Stimulated activated CD4-positive, alpha-beta T cell treated with anti-CD3 and anti-CD28 coated beads, Interleukin-1b, Interleukin-23, amount 100 ng/mL, for 24 hours (primary cell): ENCODE data around the gene CASP6.
"Not testable (repeated sequence)": the region's sequence is repeated elsewhere in the genome, so short reads cannot be mapped to it uniquely, and the experiment has no call there.

Experiments used
- DNase-seq, 4 experiments: peaks; one replicate each; pipeline ENCODE4 v3.0.0-alpha.2; 2020; ENCODE audit warnings: low read depth in 4 of 4, low spot score in 1 of 4

Gene CASP6

DNA sequence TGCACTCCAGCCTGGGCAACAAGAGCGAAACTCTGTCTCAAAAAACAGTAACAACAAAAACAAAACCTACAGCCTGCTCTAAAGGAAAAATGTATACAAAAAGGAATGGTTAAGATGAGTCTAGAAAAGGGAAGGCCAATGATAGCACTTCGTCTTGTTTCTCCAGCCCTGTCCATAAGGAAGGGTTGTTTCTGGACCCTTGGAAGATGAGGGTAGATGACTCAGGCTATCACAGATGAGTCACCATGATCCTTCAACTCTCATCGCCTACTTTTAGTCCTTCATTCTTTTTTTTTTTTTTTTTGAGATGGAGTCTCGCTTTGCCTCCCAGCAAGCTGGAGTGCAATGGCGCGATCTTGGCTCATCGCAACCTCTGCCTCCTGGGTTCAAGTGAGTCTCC lies 17.8 kb upstream of the CASP6 start:
- no peak for DNase-seq

DNA sequence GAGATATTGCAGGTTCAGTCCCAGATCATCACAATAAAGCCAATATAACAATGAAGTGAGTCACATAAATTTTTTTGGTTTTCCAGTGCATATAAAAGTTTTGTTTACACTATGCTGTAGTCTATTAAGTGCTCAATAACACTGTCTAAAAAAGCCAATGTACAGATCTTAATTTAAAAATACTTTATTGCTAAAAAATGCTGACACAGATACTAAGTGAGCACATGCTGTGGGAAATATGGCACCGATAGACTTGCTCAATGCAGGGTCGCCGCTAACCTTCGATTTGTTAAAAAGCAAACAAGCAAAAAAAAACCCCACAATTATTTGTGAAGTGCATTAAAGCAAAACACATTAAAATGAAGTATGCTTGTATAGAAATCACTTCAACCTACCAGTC lies 16.4 kb upstream of the CASP6 start:
- no peak for DNase-seq

DNA sequence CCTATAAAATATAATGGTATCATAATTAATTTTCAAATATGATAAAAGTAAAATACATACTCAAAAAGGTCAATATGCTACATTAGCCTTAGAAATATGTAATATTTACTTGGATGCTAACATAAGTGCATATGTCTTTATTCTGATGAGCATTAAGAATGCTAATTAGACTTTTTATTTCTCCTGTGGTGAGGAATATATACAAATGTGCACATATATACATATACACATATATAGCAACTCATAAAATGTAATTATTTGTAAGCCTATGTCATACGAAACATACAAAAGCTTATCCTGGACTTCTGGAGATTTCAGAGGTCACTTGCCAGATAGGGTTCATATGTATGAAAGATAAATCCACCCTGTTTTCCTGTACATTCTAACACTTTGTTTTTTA lies 15.5 kb upstream of the CASP6 start:
- no peak for DNase-seq

DNA sequence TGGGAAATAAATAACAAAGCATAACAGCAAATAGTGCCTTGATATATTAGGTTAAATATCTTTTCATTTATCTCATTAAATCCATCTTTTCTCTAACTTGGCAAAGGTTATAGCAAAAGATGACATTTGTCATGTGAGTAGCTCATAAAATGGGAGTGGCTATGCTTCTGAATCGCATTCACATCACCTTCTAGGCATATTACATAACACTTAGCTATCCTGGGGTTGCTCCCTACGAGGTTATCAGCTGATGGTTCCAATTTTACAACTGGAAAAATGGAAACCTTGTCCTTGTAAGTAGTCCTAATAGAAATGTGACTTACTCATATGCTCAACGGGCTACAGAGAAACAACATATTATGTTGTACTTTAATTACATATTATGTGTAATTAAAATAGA lies 10.3 kb upstream of the CASP6 start:
- no peak for DNase-seq

DNA sequence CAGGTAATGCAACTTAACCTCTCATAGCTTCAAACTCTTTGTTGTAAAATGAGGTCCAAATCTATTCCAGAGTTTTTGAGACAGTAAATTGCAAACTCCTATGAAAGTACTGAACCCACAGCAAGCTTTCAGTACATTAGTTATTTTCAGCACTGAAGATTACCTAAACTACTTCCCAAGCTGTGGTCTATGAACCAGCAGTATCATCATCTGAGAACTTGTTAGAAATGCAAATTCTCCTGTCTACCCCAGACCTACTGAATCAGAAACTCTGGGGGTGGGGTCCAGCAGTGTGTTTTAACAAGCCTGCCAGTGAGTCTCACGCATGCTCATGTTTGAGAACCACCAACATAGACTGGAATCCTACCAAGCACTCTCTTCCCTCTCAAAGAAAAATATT lies 5.7 kb upstream of the CASP6 start:
- no peak for DNase-seq

DNA sequence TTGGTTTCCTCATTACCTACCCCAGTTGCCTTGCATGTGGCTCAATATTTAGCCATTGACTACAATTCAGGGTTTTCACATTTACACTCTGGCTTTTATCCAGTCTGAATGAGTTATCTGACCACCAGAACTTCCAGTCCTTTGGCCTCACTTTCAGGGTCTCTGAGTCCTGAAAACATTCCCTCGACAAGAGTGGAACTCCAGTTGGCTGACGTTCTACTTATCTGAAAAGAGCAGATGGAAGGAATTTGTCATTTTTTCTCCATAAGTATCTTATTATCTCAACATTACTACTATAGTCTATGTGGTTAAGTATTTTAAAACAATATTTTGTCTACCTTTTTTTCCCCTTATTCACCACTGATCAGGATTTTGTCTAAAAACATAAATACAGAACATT lies 5.2 kb upstream of the CASP6 start:
- DNase-seq = no peak

DNA sequence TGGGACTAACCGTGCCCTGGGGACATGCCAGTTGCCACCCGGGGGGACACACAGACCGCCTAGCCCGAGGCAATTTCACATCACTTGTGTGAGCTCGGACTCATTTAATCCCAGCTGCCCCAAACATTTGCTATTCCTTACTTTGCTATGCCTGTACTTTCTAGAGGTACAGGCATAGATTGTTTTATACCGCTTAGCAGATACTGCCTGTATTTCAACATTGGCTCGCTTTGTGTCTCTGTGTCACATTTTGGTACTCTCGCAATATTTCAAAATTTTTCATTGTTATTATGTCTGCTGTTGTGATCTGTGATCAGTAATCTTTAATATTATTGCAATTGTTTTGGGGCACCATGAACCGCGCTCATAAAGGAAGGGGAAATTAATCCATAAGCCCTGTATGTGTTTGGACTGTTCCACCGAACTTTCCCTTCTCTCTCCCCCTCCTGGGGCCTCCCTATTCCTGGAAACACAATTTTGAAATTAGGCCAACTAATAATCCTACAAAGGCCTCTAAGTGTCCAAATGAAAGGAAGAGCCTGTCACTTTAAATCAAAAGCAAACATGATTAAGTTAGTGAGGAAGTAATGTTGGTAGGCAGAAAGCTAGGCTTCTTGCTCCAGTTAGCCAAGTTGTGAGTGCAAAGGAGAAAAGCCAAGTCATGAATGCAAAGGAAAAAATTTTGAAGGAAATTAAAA lies 568 bp upstream of the CASP6 start:
- DNase-seq = no peak

DNA sequence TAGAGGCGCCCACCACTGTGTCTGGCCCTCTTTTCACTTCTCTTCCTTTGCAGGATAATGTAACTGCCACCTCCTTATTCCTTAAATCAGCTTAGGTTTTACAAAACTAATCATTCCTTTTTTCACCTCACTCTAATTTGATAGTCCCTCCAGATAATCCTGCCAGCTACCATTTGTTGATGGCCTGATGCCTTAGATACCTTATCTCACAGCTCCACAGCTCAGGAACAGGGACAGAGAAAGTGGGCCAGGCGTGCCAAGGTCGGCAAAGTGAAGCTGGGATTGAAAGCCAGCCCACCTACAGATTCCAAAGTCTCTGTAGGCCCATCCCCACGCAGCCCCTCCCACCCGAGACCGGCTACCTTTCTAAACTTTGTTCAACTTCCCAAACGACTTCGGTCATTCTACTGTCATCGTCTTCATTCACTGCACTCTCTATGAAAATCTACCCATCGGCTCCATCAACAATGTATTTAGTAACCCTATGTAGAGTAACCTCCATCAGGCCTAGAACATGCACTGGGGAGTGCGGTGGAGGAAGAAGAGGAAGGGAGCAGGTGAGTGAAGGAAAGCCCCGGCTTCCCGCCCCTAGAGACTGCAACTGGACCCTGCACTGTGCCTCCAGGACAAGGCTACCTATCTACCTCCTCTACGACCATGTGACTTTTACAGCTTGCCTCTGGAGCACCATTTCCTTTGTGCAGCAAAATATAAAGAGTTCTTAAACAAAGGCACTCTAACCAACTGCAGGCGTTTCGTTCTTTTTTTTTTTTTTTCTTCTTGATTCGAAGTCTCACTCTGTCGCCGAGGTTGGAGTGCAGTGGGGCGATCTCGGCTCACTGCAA lies 1.5 kb downstream of the CASP6 start:
- no peak for DNase-seq

DNA sequence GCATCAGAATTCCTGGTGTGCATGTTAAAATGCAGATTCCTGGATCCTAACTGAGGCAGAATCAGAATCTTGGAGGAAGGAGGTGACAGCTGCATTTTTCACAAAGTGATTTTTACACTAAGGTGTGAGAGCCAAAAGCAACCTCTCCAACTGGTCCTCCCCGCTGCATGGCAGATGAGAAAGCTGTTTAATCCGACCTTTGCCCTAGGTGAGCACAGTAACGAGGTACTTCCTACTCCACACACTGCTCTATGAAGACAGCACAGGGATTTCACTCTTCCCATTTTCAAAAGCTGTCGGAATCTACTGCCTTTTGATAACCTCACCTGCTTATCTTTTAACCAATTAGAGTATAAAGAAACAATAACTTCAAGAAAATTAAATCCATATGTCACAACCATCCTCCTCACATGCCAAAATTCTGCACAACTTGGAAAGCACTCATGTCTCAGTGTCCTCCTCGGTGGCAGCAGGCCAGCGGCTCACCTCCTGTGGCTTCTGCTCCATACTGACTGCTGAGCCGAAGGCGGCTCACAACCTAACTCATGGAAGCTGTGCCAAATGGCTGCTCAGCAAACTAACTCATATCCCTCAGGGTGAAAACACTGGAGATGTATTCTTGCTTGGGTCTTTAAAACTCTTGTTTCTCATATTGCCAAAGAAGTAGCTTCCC lies 3.6 kb downstream of the CASP6 start:
- DNase-seq = no peak

DNA sequence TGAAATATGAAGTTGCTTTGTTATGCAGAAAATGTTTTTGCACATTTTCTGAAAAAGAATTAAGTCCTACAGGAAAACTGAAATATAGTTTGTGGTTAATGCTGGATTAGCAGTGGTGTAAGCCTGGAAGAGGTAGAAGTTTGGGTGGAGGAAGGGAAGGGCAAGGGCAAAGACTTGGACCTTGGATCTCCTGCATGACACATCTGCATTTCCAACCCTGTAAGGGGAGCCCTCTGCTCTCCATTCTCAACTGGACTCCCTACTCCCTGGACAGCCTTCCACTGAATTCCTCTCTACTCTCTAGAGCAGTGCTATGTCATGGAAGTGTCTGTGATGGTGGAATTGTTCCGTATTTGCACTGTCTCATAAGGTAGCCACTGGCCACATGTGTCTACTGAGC lies 4.6 kb downstream of the CASP6 start:
- no peak for DNase-seq

DNA sequence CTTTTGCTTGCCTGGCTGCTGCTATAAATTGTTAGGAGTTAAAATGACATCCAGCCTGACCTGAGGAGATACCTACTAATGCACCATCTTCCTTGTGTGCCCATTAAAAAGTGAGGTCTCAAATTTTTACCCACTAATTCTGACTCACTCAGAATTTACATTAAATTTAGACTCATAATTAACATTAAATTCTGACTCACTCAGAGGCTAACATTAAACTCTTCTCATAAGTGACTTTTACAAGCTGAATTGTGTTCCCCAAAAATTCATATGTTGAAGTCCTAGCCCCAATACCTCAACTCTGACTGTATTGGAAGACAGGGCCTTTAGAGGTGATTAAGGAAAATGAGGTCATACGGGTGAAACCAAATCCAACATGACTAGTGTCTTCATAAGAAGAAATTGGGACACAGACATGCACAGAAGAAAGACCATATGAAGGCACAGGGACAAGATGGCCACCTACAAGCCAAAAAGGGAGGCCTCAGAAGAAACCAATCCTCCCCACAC lies 11.8 kb downstream of the CASP6 start:
- no peak for DNase-seq

DNA sequence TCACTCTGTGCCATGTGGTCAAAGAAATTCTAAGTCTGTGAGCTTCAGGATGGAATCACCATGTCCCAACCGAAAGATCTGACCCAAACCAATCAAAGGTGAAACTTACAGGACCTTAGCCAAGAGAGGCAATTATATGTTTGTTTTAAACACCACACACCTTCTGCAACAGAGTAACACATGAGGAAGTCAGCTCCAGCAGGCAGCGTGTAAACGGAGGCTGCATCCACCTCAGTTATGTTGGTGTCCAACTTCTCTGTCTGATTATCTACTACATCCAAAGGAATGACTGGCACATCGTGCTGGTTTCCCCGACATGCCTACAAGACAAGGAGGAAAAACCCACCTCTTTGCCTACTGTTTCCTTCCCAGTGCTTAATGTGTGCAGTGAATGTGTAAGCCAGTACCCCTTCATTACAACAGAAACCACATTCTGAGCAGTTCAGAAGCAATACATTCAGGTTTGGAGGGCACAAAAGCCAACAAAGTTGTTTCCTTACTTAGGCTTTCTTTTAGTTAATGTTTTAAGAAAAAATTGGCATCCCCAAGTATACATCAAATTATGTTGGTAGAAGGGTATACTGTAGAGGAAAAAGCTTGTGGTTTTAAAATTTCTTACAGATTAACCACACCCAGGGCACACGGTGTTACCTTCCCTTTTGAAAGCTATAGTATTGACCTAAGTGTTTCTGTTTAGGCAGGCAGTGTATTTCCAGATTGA lies 12.4 kb downstream of the CASP6 start:
- no peak for DNase-seq

DNA sequence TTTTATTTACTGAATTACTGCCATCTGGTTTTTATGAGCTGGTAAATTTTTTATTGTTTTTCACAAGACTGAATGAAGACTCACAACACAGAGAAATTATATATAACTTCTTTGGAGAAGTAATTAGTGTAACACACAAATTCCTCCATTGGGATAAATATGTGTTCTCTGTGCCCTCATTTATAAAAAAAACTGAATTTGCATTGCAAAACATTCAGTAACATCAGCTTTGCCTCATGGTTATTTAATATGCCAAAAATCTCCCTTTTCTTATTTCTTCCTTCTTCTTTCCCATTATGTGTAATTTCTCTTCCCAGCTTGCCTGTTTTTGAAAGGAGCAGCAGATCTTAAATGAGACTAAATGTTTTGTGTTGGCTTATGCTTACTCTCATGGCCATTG lies 18.5 kb downstream of the CASP6 start:
- DNase-seq = no peak

DNA sequence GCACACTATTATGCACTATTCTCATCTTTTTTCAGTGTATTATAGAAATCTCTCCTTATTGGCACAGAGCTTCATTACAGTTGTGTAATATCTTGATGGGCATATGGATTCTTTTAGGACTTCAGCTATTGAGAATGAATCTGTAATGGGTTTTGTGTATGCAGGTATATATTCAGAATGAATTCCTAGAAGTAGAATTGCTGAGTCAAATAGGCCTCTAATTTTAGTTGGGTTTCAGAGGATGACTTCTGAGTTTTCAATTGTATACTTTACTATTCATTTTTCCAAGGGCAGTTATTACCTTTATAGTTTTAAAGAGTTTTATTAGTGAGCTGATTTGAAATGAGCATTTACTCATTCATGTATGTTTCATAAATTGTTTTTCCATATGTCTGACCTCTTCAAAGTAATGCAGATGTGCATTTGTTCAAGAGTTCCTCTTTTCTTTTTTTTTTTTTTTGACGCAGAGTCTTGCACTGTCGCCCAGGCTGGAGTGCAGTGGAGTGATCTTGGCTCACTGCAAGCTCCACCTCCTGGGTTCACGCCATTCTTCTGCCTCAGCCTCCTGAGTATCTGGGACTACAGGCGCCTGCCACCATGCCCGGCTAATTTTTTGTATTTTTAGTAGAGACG lies 19.5 kb downstream of the CASP6 start:
- DNase-seq = no peak

DNA sequence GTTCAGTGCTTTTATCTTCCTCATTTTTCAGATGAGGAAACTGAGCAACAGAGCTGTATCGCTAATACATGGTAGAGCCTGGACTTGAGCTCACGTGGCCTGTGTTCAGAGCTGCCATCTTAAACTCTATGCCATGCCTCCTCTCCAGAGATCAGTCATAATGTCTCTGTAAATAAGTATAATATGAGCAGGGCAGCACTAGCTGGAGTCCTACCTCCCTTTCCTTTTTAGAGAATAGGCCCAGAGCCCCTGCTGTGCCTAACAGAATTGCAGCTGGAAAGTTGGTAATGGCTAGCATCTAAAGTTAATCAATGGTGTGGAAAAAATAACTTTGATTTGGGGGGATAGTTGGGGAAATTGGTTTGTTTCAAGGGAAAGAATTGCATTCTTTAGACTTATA lies 20.4 kb downstream of the CASP6 start:
- DNase-seq = no peak

DNA sequence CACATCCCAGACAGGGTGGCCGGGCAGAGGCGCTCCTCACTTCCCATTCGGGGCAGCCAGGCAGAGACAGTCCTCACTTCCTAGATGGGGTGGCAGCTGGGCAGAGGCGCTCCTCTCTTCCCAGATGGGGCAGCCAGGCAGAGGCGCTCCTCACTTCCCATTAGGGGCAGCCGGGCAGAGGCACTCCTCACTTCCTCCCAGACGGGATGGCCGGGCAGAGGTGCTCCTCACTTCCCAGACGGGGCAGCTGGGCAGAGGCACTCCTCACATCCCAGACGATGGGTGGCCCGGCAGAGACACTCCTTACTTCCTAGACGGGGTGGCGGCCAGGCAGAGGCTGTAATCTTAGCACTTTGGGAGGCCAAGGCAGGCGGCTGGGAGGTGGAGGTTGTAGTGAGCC lies 24.3 kb downstream of the CASP6 start:
- not testable (repeated sequence) for DNase-seq

DNA sequence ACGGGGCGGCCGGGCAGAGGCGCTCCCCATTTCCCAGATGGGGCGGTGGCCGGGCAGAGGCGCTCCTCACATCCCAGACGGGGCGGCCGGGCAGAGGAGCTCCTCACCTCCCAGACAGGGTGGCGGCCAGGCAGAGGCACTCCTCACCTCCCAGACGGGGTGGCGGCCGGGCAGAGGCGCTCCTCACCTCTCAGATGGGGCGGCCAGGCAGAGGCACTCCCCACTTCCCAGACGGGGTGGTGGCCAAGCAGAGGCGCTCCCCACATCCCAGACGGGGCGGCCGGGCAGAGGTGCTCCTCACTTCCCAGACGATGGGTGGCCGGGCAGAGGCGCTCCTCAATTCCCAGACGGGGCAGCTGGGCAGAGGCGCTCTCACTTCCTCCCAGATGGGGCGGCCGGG lies 24.8 kb downstream of the CASP6 start:
- DNase-seq = not testable (repeated sequence)

DNA sequence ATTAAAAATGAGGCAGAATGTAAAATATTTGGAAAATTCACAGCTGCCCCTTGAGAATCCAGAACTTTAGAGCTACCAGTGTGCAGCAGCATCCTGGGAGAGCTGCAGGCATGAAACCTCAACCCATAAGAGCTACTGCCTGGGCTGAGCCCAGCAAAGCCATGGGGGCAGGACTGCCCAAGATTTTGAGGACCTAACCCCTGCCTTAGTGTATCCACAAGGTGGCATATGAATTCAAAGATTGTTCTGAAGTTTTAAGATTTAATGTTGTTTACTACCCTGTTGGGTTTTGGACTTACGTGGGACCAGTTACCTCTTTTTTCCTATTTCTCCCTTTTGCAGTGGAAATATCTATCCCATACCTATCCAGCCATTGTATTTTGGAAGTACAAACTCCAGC lies 26.4 kb downstream of the CASP6 start:
- no peak for DNase-seq

DNA sequence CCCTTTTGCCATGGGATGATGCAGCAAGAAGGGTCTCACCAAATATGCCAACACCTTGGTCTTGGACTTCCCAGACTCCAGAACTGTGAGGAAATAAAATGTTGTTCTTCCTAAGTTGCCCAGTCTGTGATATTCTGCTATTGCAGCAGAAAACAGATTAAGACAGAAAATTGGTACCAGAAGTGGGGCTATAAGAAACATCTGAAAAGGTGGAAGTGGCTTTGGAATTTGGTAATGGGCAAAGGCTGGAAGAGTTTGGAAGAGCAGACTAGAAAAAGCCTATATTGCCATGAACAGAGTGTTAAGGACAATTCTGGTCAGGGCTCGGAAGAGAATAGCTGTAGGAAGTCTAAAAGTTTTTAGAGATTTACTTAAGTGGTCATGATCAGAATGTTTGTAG lies 27.4 kb downstream of the CASP6 start:
- DNase-seq = no peak

DNA sequence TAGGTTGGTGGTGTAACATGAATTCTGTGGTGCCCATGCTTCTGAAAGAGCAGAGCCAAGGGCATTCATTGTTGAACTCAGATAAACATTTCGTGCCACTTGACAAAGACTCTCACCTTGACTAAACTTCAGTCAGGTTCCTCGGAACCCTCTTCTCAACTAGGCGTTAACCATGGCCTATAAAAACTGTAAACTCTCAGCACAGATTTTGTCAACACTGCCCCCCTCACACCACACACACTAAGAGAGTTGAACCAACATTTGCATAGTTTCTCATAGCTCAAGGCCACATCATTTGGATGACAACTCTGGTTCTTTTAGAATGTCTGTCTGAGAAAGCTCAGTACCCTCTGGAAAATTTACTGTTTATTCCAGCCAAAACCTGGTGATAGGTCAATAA lies 28.1 kb downstream of the CASP6 start:
- no peak for DNase-seq

DNA sequence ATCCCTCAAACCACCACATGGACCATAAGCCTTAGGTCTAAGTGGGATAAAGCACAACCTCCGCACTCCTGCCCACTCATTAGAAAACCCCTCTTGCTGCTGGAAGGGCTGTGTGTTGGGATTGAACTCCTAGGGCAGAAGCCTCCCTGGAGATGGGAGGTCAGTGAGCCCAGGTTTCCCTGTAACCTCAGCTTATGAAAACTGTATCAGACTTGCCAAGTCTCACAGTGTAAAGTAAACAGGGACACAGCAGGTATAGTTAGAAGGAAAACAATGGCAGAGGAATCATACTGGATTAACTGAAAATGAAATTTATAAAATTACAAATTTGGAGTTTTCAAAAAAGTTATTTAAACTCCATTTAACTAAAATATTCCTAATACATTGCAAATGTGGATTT lies 29.9 kb downstream of the CASP6 start:
- no peak for DNase-seq
